GM23338 (cell line): ENCODE measurements around the gene PIK3C3. TPM values are rescaled to one million over a fixed set of nuclear protein-coding genes. Genes with fewer than 3 reads are reported as not detected.

Experiments
- ATAC-seq: fragments of 200-7000 bp; cut with Tn5 transposase; 3 replicates; pipeline ENCODE4 v1.9.1; 2020
- DNase-seq: peaks from one replicate; pipeline ENCODE4 v3.0.0-alpha.2; 2015; ENCODE audit warnings: low spot score
- H2AFZ ChIP-seq: fragments of 200-600 bp; sonication (generic); 2 replicates; pipeline ENCODE4 v1.8.0; 2016; ENCODE audit warnings: antibody characterized with exemption, mild to moderate bottlenecking, moderate library complexity
- H3F3A ChIP-seq: fragments of 200-600 bp; sonication (generic); replicated peaks from 2 replicates; pipeline ENCODE4 v1.8.0; 2017; ENCODE audit warnings: antibody characterized with exemption, mixed run types, low read depth
- H3K27ac ChIP-seq: fragments of 200-600 bp; sonication (generic); 2 replicates; pipeline ENCODE4 v1.6.1; 2016; ENCODE audit warnings: low read depth
- H3K27me3 ChIP-seq: fragments of 200-600 bp; sonication (generic); 2 replicates; pipeline ENCODE4 v1.8.0; 2016; ENCODE audit warnings: mild to moderate bottlenecking, mixed run types, moderate library complexity; ENCODE audit not compliant: insufficient read depth
- H3K36me3 ChIP-seq: fragments of 200-600 bp; sonication (generic); 2 replicates; pipeline ENCODE4 v1.8.0; 2016; ENCODE audit warnings: mild to moderate bottlenecking; ENCODE audit not compliant: insufficient read depth
- H3K4me1 ChIP-seq: fragments of 200-600 bp; sonication (generic); 2 replicates; pipeline ENCODE4 v1.8.0; 2016; ENCODE audit warnings: mild to moderate bottlenecking, moderate library complexity; ENCODE audit not compliant: insufficient read depth
- H3K4me2 ChIP-seq: fragments of 200-600 bp; sonication (generic); 2 replicates; pipeline ENCODE4 v1.7.1; 2017; ENCODE audit warnings: mixed run types
- H3K4me3 ChIP-seq: fragments of 200-600 bp; sonication (generic); 2 replicates; pipeline ENCODE4 v1.6.1; 2016; ENCODE audit warnings: mixed run types
- H3K79me2 ChIP-seq: fragments of 200-600 bp; sonication (generic); replicated peaks from 2 replicates; pipeline ENCODE4 v1.8.0; 2017; ENCODE audit warnings: mild to moderate bottlenecking; ENCODE audit not compliant: insufficient read depth
- H3K9me2 ChIP-seq: fragments of 200-600 bp; sonication (generic); 2 replicates; pipeline ENCODE4 v1.8.0; 2017; ENCODE audit not compliant: insufficient read depth
- H4K20me1 ChIP-seq: fragments of 200-600 bp; sonication (generic); replicated peaks from 2 replicates; pipeline ENCODE4 v1.8.0; 2017; ENCODE audit warnings: mild to moderate bottlenecking; ENCODE audit not compliant: insufficient read depth
- H3K27ac Mint-ChIP-seq: 2 replicates; pipeline ENCODE4 v1.8.0; 2020; ENCODE audit warnings: inconsistent platforms, mild to moderate bottlenecking, moderate library complexity, mixed read lengths
- H3K27me3 Mint-ChIP-seq: 3 replicates; pipeline ENCODE4 v1.8.0; 2022; ENCODE audit warnings: low read depth, mild to moderate bottlenecking, moderate library complexity, mixed read lengths, inconsistent platforms; ENCODE audit not compliant: insufficient read depth, poor library complexity
- H3K36me3 Mint-ChIP-seq: 3 replicates; pipeline ENCODE4 v1.8.0; 2021; ENCODE audit warnings: low read depth, mild to moderate bottlenecking, inconsistent platforms, moderate library complexity, mixed read lengths
- H3K4me1 Mint-ChIP-seq: 3 replicates; pipeline ENCODE4 v1.8.0; 2020; ENCODE audit warnings: mild to moderate bottlenecking, inconsistent platforms, mixed read lengths
- H3K4me3 Mint-ChIP-seq: 3 replicates; pipeline ENCODE4 v1.8.0; 2021; ENCODE audit warnings: moderate library complexity, mild to moderate bottlenecking, inconsistent platforms, mixed read lengths
- H3K9me3 Mint-ChIP-seq: 3 replicates; pipeline ENCODE4 v1.8.0; 2020; ENCODE audit warnings: moderate library complexity, mild to moderate bottlenecking, inconsistent platforms, mixed read lengths
- CREB1 ChIP-seq: fragments of 250-450 bp; sonication (Bioruptor Pico); IDR thresholded peaks from 2 replicates; pipeline ENCODE4 v1.5.0; 2020; ENCODE audit warnings: low read depth, mild to moderate bottlenecking, moderate library complexity
- EZH2 ChIP-seq: fragments of 200-600 bp; sonication (generic); IDR thresholded peaks from one replicate; pipeline ENCODE4 v1.8.0; 2017; ENCODE audit warnings: antibody characterized with exemption, mild to moderate bottlenecking, low read depth; ENCODE audit not compliant: unreplicated experiment
- EZH2phosphoT487 ChIP-seq: fragments of 200-600 bp; sonication (generic); IDR thresholded peaks from one replicate; pipeline ENCODE4 v1.8.1; 2018; ENCODE audit warnings: antibody characterized with exemption; ENCODE audit not compliant: unreplicated experiment
- JUNB ChIP-seq: IDR thresholded peaks from one replicate; pipeline ENCODE4 v1.6.1; 2016; ENCODE audit warnings: antibody characterized with exemption; ENCODE audit not compliant: unreplicated experiment
- NANOG ChIP-seq: IDR thresholded peaks from 2 replicates; pipeline ENCODE4 v1.6.1; 2016; ENCODE audit warnings: antibody characterized with exemption, borderline replicate concordance
- STAT1 ChIP-seq: IDR thresholded peaks from one replicate; pipeline ENCODE4 v1.6.1; 2016; ENCODE audit warnings: antibody characterized with exemption; ENCODE audit not compliant: unreplicated experiment
- ZNF114 ChIP-seq: fragments of 250-450 bp; sonication (Bioruptor Pico); IDR thresholded peaks from 2 replicates; pipeline ENCODE4 v1.5.0; 2020; ENCODE audit warnings: mild to moderate bottlenecking, moderate library complexity
- ZNF331 ChIP-seq: fragments of 250-450 bp; sonication (Bioruptor Pico); IDR thresholded peaks from 2 replicates; pipeline ENCODE4 v1.5.0; 2020; ENCODE audit warnings: low read depth, mild to moderate bottlenecking, moderate library complexity
- polyA plus RNA-seq: library from polyadenylated mRNA; unstranded; fragments of >200 nt; fragmentation: Nextera tagmentation; extraction: Ambion mirVana; gene quantifications from 2 replicates; pipeline ENCODE4 v1.2.1, GENCODE V29; 2016
- total RNA-seq: library from RNA; depleted of rRNA; stranded (reverse); fragments of >200 nt; shearing (Covaris generic); gene quantifications from 2 replicates; pipeline ENCODE4 v1.2.3, GENCODE V29; 2014
- TF ChIP-seq, protein P1 (sequence below), 2 experiments: fragments of 200-600 bp in 1 of 2; sonication (generic) in 1 of 2; conservative IDR thresholded peaks; 2 replicates each; pipeline versions ENCODE4 v1.5.1 to v1.6.1; 2016 to 2017; ENCODE audit warnings: antibody characterized with exemption in 2 of 2, low read depth in 2 of 2, mild to moderate bottlenecking in 2 of 2, moderate library complexity in 1 of 2
- TF ChIP-seq, protein P2 (sequence below): fragments of 250-450 bp; sonication (Bioruptor Pico); IDR thresholded peaks from 2 replicates; pipeline ENCODE4 v1.5.0; 2020; ENCODE audit warnings: mild to moderate bottlenecking, moderate library complexity
- TF ChIP-seq, protein P3 (sequence below): IDR thresholded peaks from 2 replicates; pipeline ENCODE4 v1.6.1; 2016; ENCODE audit warnings: antibody characterized with exemption
- TF ChIP-seq, protein P4 (sequence below): IDR thresholded peaks from one replicate; pipeline ENCODE4 v1.6.1; 2018; ENCODE audit warnings: antibody characterized with exemption; ENCODE audit not compliant: unreplicated experiment

PIK3C3 gene
- total and polyA plus RNA-seq, 2 experiments from 2014 or later = 25.9 to 35.4 TPM

- H3F3A ChIP-seq = no peaks in the 10 kb centered on the region
- peaks cover 4% of the 10 kb centered on the region for H3K27me3 Mint-ChIP-seq
- H3K4me3 Mint-ChIP-seq = peak overlapping the region; percentile 100
- no peaks in the 10 kb centered on the region for H3K9me3 Mint-ChIP-seq
- peak overlapping the region; percentile 84 for H3K4me2 ChIP-seq
- H3K4me1 Mint-ChIP-seq = peaks cover 6% of the 10 kb centered on the region; the same call in 2 of the 3 replicates
- no peaks in the 10 kb centered on the region; the same call in 1 of the 2 replicates for H3K9me2 ChIP-seq
- peak overlapping the region; percentile 43; the same call in 1 of the 2 replicates for H2AFZ ChIP-seq
- ATAC-seq (peak; percentile 17; the same call in 2 of the 3 replicates), DNase-seq (no peak)
- H3K27me3 ChIP-seq = no peaks in the 10 kb centered on the region
- H3K36me3 ChIP-seq = no peaks in the 10 kb centered on the region; the same call in 1 of the 2 replicates
- H3K4me1 ChIP-seq = no peaks in the 10 kb centered on the region
- peaks cover 10% of the 10 kb centered on the region; the same call in 2 of the 3 replicates for H3K36me3 Mint-ChIP-seq
- peaks cover 48% of the 10 kb centered on the region for H3K79me2 ChIP-seq
- H3K27ac Mint-ChIP-seq = peak overlapping the region; percentile 99
- TF ChIP-seq EZH2phosphoT487 (no peak), ZNF331 (CRISPR knock-in tag) (no peak), STAT1 (no peak), JUNB (no peak), EZH2 (no peak), NANOG (no peak), ZNF114 (no peak), CREB1 (CRISPR knock-in tag) (no peak)
- TF ChIP-seq, protein P1, sequence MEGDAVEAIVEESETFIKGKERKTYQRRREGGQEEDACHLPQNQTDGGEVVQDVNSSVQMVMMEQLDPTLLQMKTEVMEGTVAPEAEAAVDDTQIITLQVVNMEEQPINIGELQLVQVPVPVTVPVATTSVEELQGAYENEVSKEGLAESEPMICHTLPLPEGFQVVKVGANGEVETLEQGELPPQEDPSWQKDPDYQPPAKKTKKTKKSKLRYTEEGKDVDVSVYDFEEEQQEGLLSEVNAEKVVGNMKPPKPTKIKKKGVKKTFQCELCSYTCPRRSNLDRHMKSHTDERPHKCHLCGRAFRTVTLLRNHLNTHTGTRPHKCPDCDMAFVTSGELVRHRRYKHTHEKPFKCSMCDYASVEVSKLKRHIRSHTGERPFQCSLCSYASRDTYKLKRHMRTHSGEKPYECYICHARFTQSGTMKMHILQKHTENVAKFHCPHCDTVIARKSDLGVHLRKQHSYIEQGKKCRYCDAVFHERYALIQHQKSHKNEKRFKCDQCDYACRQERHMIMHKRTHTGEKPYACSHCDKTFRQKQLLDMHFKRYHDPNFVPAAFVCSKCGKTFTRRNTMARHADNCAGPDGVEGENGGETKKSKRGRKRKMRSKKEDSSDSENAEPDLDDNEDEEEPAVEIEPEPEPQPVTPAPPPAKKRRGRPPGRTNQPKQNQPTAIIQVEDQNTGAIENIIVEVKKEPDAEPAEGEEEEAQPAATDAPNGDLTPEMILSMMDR (conservative IDR thresholded peaks at IDR 0.05; ENCODE audit: low read depth in 2 of 2) = no peak
- TF ChIP-seq, protein P2, sequence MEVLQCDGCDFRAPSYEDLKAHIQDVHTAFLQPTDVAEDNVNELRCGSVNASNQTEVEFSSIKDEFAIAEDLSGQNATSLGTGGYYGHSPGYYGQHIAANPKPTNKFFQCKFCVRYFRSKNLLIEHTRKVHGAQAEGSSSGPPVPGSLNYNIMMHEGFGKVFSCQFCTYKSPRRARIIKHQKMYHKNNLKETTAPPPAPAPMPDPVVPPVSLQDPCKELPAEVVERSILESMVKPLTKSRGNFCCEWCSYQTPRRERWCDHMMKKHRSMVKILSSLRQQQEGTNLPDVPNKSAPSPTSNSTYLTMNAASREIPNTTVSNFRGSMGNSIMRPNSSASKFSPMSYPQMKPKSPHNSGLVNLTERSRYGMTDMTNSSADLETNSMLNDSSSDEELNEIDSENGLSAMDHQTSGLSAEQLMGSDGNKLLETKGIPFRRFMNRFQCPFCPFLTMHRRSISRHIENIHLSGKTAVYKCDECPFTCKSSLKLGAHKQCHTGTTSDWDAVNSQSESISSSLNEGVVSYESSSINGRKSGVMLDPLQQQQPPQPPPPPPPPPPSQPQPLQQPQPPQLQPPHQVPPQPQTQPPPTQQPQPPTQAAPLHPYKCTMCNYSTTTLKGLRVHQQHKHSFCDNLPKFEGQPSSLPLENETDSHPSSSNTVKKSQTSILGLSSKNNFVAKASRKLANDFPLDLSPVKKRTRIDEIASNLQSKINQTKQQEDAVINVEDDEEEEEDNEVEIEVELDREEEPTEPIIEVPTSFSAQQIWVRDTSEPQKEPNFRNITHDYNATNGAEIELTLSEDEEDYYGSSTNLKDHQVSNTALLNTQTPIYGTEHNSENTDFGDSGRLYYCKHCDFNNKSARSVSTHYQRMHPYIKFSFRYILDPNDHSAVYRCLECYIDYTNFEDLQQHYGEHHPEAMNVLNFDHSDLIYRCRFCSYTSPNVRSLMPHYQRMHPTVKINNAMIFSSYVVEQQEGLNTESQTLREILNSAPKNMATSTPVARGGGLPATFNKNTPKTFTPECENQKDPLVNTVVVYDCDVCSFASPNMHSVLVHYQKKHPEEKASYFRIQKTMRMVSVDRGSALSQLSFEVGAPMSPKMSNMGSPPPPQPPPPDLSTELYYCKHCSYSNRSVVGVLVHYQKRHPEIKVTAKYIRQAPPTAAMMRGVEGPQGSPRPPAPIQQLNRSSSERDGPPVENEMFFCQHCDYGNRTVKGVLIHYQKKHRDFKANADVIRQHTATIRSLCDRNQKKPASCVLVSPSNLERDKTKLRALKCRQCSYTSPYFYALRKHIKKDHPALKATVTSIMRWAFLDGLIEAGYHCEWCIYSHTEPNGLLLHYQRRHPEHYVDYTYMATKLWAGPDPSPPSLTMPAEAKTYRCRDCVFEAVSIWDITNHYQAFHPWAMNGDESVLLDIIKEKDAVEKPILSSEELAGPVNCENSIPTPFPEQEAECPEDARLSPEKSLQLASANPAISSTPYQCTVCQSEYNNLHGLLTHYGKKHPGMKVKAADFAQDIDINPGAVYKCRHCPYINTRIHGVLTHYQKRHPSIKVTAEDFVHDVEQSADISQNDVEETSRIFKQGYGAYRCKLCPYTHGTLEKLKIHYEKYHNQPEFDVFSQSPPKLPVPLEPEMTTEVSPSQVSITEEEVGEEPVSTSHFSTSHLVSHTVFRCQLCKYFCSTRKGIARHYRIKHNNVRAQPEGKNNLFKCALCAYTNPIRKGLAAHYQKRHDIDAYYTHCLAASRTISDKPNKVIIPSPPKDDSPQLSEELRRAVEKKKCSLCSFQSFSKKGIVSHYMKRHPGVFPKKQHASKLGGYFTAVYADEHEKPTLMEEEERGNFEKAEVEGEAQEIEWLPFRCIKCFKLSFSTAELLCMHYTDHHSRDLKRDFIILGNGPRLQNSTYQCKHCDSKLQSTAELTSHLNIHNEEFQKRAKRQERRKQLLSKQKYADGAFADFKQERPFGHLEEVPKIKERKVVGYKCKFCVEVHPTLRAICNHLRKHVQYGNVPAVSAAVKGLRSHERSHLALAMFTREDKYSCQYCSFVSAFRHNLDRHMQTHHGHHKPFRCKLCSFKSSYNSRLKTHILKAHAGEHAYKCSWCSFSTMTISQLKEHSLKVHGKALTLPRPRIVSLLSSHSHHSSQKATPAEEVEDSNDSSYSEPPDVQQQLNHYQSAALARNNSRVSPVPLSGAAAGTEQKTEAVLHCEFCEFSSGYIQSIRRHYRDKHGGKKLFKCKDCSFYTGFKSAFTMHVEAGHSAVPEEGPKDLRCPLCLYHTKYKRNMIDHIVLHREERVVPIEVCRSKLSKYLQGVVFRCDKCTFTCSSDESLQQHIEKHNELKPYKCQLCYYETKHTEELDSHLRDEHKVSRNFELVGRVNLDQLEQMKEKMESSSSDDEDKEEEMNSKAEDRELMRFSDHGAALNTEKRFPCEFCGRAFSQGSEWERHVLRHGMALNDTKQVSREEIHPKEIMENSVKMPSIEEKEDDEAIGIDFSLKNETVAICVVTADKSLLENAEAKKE (CRISPR knock-in tag) = no peak
- TF ChIP-seq, protein P3, sequence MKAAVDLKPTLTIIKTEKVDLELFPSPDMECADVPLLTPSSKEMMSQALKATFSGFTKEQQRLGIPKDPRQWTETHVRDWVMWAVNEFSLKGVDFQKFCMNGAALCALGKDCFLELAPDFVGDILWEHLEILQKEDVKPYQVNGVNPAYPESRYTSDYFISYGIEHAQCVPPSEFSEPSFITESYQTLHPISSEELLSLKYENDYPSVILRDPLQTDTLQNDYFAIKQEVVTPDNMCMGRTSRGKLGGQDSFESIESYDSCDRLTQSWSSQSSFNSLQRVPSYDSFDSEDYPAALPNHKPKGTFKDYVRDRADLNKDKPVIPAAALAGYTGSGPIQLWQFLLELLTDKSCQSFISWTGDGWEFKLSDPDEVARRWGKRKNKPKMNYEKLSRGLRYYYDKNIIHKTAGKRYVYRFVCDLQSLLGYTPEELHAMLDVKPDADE = no peak
- TF ChIP-seq, protein P4, sequence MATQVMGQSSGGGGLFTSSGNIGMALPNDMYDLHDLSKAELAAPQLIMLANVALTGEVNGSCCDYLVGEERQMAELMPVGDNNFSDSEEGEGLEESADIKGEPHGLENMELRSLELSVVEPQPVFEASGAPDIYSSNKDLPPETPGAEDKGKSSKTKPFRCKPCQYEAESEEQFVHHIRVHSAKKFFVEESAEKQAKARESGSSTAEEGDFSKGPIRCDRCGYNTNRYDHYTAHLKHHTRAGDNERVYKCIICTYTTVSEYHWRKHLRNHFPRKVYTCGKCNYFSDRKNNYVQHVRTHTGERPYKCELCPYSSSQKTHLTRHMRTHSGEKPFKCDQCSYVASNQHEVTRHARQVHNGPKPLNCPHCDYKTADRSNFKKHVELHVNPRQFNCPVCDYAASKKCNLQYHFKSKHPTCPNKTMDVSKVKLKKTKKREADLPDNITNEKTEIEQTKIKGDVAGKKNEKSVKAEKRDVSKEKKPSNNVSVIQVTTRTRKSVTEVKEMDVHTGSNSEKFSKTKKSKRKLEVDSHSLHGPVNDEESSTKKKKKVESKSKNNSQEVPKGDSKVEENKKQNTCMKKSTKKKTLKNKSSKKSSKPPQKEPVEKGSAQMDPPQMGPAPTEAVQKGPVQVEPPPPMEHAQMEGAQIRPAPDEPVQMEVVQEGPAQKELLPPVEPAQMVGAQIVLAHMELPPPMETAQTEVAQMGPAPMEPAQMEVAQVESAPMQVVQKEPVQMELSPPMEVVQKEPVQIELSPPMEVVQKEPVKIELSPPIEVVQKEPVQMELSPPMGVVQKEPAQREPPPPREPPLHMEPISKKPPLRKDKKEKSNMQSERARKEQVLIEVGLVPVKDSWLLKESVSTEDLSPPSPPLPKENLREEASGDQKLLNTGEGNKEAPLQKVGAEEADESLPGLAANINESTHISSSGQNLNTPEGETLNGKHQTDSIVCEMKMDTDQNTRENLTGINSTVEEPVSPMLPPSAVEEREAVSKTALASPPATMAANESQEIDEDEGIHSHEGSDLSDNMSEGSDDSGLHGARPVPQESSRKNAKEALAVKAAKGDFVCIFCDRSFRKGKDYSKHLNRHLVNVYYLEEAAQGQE = no peak
- H3K27ac ChIP-seq = peak overlapping the region; percentile 51; the same call in 1 of the 2 replicates
- H4K20me1 ChIP-seq = no peaks in the 10 kb centered on the region
- peak overlapping the region; percentile 71 for H3K4me3 ChIP-seq
Measured at GRCh38 chr18:41955688-41956087, 654 bp downstream of the PIK3C3 start.
